Left colon (tissue), 2 donors: ENCODE results near the gene SULT1A4. TPM values are rescaled to one million over a fixed set of nuclear protein-coding genes. Genes with fewer than 3 reads are reported as not detected.
"Not testable (repeated sequence)": the region's sequence is repeated elsewhere in the genome, so short reads cannot be mapped to it uniquely, and the experiment has no call there.

Experiments used
- ATAC-seq: fragments of 200-7000 bp; cut with Tn5 transposase; one replicate; pipeline ENCODE4 v1.9.1; 2020; ENCODE audit warnings: mild to moderate bottlenecking, moderate library complexity
- DNase-seq, 2 donors: peaks; one replicate each; pipeline ENCODE4 v3.0.0-alpha.2; 2020
- intact Hi-C, 2 donors: fragments of 100-400 bp; cut with DNase I in 1 of 2; cut with micrococcal nuclease in 1 of 2; formaldehyde crosslinking; loops; one replicate each; pipeline versions ENCODE4 v1.11.2 to v1.14.0; 2022; cut with DNase I, micrococcal nuclease
- long read RNA-seq: library from polyadenylated mRNA; unstranded; transcript quantifications from one replicate; pipeline ENCODE4 v2.0.0, GENCODE V29; 2021
- total RNA-seq, 2 donors: library from RNA; stranded (reverse); fragmentation: NEBNext Ultra II Directional; extraction: Animal tissue kit (Norgen Biotek cat#: 25700); gene quantifications; one replicate each; pipeline ENCODE4 v1.2.1, GENCODE V29; 2021
- donor health status: DM: no; HTN: no; CAD: no.
- donor health status: DM: yes; HTN: yes; CAD: no.

The SULT1A4 gene
- 10 to 100 TPM; 13.3 to 21.9 TPM for total RNA-seq
- long read RNA-seq, transcript SULT1A4-201 (8 exons, 1,390 nt): major isoform, 7 of 24 reads
- long read RNA-seq, partial matches to known transcripts: 14 of 24 reads
- long read RNA-seq, other reads (novel, unspliced or antisense): 3 of 24 reads

- intact Hi-C loops, DNase-seq: not testable (repeated sequence)
- peak; percentile 74 for ATAC-seq
Measured at GRCh38 chr16:29459706-29460646, at the start of gene SULT1A4. TSS of gene SULT1A4 (plus strand) at chr16:29459913. CDS start at chr16:29461386, 1,473 bp downstream.

GRCh38 chr16:29423587-29423986, 36.1 kb upstream of the SULT1A4 start:
- intact Hi-C loops, DNase-seq, ATAC-seq: not testable (repeated sequence)

- DNase-seq, ATAC-seq, intact Hi-C loops: not testable (repeated sequence)
Measured at GRCh38 chr16:29425390-29425789, 34.3 kb upstream of the SULT1A4 start.

- intact Hi-C loops, DNase-seq: not testable (repeated sequence)
- peak; percentile 43 for ATAC-seq
Measured at GRCh38 chr16:29453754-29454153, 6.0 kb upstream of the SULT1A4 start.

- DNase-seq, intact Hi-C loops: not testable (repeated sequence)
- peak; percentile 82 for ATAC-seq
Measured at GRCh38 chr16:29454269-29454668, 5.4 kb upstream of the SULT1A4 start, which contains the start of the genes BOLA2 and SLX1B. TSS of gene BOLA2 (minus strand) at chr16:29454351. CDS start at chr16:29454253, 98 bp downstream. TSS of gene SLX1B (plus strand) at chr16:29454533.

GRCh38 chr16:29454828-29455227, 4.9 kb upstream of the SULT1A4 start:
- ATAC-seq: peak; percentile 72
- intact Hi-C loops: not testable (repeated sequence)

GRCh38 chr16:29457660-29458059, 2.1 kb upstream of the SULT1A4 start:
- DNase-seq: peak in 1 of 2 donors; percentile 3
- intact Hi-C loops, ATAC-seq: not testable (repeated sequence)

More at GRCh38 chr16:29454828-29455227, 4.9 kb upstream of the SULT1A4 start:
- not testable (repeated sequence) for DNase-seq

- ATAC-seq: peak; percentile 29
- intact Hi-C loops, DNase-seq: not testable (repeated sequence)
Measured at GRCh38 chr16:29460647-29461030, 926 bp downstream of the SULT1A4 start.

- DNase-seq (peak in 1 of 2 donors; percentile 1), ATAC-seq (peak; percentile 59)
- intact Hi-C loops: not testable (repeated sequence)
Measured at GRCh38 chr16:29465985-29466824, 6.5 kb downstream of the SULT1A4 start.

GRCh38 chr16:29466904-29467303, 7.2 kb downstream of the SULT1A4 start:
- DNase-seq, intact Hi-C loops: not testable (repeated sequence)
- ATAC-seq: peak; percentile 42

- intact Hi-C loops, DNase-seq: not testable (repeated sequence)
- peak; percentile 48 for ATAC-seq
Measured at GRCh38 chr16:29467654-29468366, 8.1 kb downstream of the SULT1A4 start.

GRCh38 chr16:29469660-29470059, 9.9 kb downstream of the SULT1A4 start:
- DNase-seq (peak; percentile 79 to 85), ATAC-seq (peak; percentile 81)
- intact Hi-C loops: not testable (repeated sequence)

GRCh38 chr16:29472065-29472464, 12.4 kb downstream of the SULT1A4 start:
- DNase-seq, ATAC-seq, intact Hi-C loops: not testable (repeated sequence)

GRCh38 chr16:29482276-29482675, 22.6 kb downstream of the SULT1A4 start:
- DNase-seq: peak in 1 of 2 donors; percentile 6
- intact Hi-C loops, ATAC-seq: not testable (repeated sequence)

GRCh38 chr16:29506308-29506707, 46.6 kb downstream of the SULT1A4 start, which contains the start of gene NPIPB12:
TSS of gene NPIPB12 (minus strand) at chr16:29506408.
- ATAC-seq, intact Hi-C loops, DNase-seq: not testable (repeated sequence)
